ENCODE data around the gene SPAG5.
A peak's percentile ranks its signal among the peaks of the same experiment; 100 is the strongest.
"Not testable (repeated sequence)": the region's sequence is repeated elsewhere in the genome, so short reads cannot be mapped to it uniquely, and the experiment has no call there.

The SPAG5 gene

DNA sequence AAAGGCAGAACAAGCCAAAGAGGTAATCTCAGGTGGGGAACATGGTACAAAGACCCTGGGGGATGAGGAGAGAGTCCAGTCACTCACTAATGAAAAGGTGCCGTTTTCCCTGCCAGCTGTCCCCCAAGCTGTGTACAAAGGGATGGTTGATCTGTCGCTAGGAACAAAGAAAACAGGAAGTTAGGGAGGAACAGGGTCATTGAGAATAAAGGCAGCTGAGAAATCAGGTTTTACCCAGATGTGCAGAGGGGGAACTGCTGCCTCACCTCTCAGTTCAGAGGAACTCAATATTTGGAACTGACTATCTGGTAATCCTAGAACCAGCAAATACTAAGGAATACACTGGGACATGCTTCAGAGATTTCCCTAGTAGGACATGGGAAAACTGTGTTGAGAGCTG lies 13.7 kb upstream of the SPAG5 start:
- Histone ChIP-seq H4K20me1 (ENCODE audit: insufficient read depth, low read length, poor library complexity, severe bottlenecking) (no peaks in the 10 kb centered on the region), H3K36me3 (ENCODE audit: insufficient read depth, low read length) (peaks cover 50% of the 10 kb centered on the region; the same call in 1 of the 2 replicates), H3K4me2 (ENCODE audit: low read depth, low read length, poor library complexity, severe bottlenecking) (no peak overlapping the region), H3K9me2 (replicated peaks; ENCODE audit: low read depth, low read length) (no peaks in the 10 kb centered on the region), H3K4me1 (ENCODE audit: insufficient read depth, low read length, poor library complexity, severe bottlenecking) (no peaks in the 10 kb centered on the region), H3F3A (ENCODE audit: low read depth) (no peaks in the 10 kb centered on the region), H3K79me2 (ENCODE audit: insufficient read depth, low read length) (no peaks in the 10 kb centered on the region), H2AFZ (ENCODE audit: low read length) (no peak overlapping the region), H3K9ac (ENCODE audit: low read depth, low read length, poor library complexity, severe bottlenecking) (no peak overlapping the region), H3K27me3 (ENCODE audit: insufficient read depth, low read length, poor library complexity, severe bottlenecking) (no peaks in the 10 kb centered on the region), H3K9me3 (ENCODE audit: insufficient read depth, low read depth, low read length) (no peaks in the 10 kb centered on the region), H3K4me3 (ENCODE audit: low read length, poor library complexity, severe bottlenecking) (no peak overlapping the region)
- TF ChIP-seq, protein P1, sequence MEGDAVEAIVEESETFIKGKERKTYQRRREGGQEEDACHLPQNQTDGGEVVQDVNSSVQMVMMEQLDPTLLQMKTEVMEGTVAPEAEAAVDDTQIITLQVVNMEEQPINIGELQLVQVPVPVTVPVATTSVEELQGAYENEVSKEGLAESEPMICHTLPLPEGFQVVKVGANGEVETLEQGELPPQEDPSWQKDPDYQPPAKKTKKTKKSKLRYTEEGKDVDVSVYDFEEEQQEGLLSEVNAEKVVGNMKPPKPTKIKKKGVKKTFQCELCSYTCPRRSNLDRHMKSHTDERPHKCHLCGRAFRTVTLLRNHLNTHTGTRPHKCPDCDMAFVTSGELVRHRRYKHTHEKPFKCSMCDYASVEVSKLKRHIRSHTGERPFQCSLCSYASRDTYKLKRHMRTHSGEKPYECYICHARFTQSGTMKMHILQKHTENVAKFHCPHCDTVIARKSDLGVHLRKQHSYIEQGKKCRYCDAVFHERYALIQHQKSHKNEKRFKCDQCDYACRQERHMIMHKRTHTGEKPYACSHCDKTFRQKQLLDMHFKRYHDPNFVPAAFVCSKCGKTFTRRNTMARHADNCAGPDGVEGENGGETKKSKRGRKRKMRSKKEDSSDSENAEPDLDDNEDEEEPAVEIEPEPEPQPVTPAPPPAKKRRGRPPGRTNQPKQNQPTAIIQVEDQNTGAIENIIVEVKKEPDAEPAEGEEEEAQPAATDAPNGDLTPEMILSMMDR (conservative IDR thresholded peaks at IDR 0.05; ENCODE audit: low read length), result no peak

DNA sequence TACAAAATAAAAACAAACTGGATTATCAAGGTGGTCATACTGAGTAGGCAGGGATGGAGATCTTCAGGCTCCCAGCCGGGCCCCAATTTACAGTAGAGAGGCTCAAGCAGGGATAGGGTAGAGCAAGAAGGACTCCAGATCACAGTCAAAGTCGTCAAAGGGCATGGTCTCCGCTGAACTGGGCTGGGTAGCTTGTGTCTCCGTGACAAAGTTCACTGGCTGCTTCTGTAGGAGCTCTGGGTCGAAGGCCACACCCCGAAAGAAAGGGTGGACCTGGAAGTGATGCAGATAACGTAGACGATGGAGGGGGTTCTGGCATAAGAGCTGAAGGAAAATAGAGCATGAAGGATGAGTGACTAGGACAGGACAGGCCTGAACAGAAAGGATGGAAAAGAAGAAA lies 11.6 kb upstream of the SPAG5 start:
- Histone ChIP-seq H3K36me3 (ENCODE audit: insufficient read depth, low read length) (peaks cover 28% of the 10 kb centered on the region; the same call in 1 of the 2 replicates), H3K9me2 (replicated peaks; ENCODE audit: low read depth, low read length) (no peaks in the 10 kb centered on the region)

DNA sequence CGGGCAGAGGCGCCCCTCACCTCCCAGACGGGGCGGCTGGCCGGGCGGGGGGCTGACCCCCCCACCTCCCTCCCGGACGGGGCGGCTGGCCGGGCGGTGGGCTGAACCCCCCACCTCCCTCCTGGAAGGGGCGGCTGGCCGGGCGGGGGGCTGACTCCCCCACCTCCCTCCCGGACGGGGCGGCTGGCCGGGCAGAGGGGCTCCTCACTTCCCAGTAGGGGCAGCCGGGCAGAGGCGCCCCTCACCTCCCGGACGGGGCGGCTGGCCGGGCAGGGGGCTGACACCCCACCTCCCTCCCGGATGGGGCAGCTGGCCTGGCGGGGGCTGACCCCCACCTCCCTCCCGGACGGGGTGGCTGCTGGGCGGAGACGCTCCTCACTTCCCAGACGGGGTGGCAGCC lies 5.2 kb upstream of the SPAG5 start:
- not testable (repeated sequence) for H3K4me2 ChIP-seq (ENCODE audit: low read depth, low read length, poor library complexity, severe bottlenecking); H3K9me3 ChIP-seq (ENCODE audit: insufficient read depth, low read depth, low read length); H3K9me2 ChIP-seq (replicated peaks; ENCODE audit: low read depth, low read length); H3K9ac ChIP-seq (ENCODE audit: low read depth, low read length, poor library complexity, severe bottlenecking); H3F3A ChIP-seq (ENCODE audit: low read depth); H3K79me2 ChIP-seq (ENCODE audit: insufficient read depth, low read length); H2AFZ ChIP-seq (ENCODE audit: low read length); H3K4me1 ChIP-seq (ENCODE audit: insufficient read depth, low read length, poor library complexity, severe bottlenecking); H3K4me3 ChIP-seq (ENCODE audit: low read length, poor library complexity, severe bottlenecking); H3K36me3 ChIP-seq (ENCODE audit: insufficient read depth, low read length); H3K27me3 ChIP-seq (ENCODE audit: insufficient read depth, low read length, poor library complexity, severe bottlenecking); H4K20me1 ChIP-seq (ENCODE audit: insufficient read depth, low read length, poor library complexity, severe bottlenecking)

More for the DNA sequence above, 11.6 kb upstream of the SPAG5 start:
- no peak for TF ChIP-seq EZH2phosphoT487 (IDR thresholded peaks at IDR 0.05; ENCODE audit: borderline replicate concordance)
- TF ChIP-seq, protein P1 (conservative IDR thresholded peaks at IDR 0.05; ENCODE audit: low read length), result no peak
- Histone ChIP-seq H3K9ac (ENCODE audit: low read depth, low read length, poor library complexity, severe bottlenecking) (no peak overlapping the region), H3K4me1 (ENCODE audit: insufficient read depth, low read length, poor library complexity, severe bottlenecking) (no peaks in the 10 kb centered on the region), H3K79me2 (ENCODE audit: insufficient read depth, low read length) (no peaks in the 10 kb centered on the region), H4K20me1 (ENCODE audit: insufficient read depth, low read length, poor library complexity, severe bottlenecking) (no peaks in the 10 kb centered on the region), H2AFZ (ENCODE audit: low read length) (no peak overlapping the region), H3F3A (ENCODE audit: low read depth) (no peaks in the 10 kb centered on the region), H3K4me3 (ENCODE audit: low read length, poor library complexity, severe bottlenecking) (no peak overlapping the region), H3K4me2 (ENCODE audit: low read depth, low read length, poor library complexity, severe bottlenecking) (no peak overlapping the region), H3K9me3 (ENCODE audit: insufficient read depth, low read depth, low read length) (no peaks in the 10 kb centered on the region), H3K27me3 (ENCODE audit: insufficient read depth, low read length, poor library complexity, severe bottlenecking) (no peaks in the 10 kb centered on the region)

DNA sequence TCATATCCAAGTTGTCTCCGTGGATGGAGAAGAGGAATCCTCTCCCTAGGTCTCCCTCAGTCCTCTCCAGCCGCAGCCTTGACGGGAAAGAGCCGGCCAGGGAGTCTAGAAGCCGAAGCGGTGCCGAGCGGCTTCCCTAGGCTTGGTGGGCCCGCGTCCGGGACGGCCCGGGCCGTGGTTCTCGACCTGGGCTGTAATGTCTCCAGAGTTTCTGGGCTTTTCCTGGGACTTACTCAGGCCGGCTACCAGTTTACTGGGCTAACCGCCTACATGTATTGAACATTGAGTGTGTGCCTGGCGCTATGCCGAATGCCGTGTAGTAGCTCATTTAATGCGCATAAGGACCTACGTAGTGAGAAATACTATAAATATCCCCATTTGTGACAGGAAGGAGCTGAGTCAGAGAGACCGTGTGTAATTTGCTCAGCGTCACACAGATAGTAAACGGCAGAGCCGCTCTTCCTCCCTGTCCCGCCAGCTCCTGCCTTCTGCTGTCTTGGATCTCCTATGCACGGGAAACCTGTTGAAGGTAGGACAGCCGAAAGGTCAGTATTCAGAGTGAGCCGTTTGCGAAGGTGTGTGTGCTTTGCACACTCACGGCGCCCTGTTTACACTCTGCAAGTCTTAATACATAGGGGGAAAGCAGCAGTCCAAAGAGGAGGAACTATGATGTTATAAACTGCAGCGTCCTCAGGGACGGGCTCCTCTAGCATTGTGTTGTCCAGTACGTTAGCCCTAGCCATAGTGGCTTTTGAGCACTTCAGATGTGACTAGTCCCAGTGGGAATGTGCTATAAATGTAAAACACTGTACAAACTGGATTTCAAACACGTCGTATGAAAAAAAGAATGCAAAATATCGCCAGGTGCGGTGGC lies 723 bp upstream of the SPAG5 start:
- Histone ChIP-seq H3K9me3 (ENCODE audit: insufficient read depth, low read depth, low read length) (no peaks in the 10 kb centered on the region), H2AFZ (ENCODE audit: low read length) (peak overlapping the region; percentile 68), H3K9ac (ENCODE audit: low read depth, low read length, poor library complexity, severe bottlenecking) (peak overlapping the region; percentile 95), H3K79me2 (ENCODE audit: insufficient read depth, low read length) (peaks cover 38% of the 10 kb centered on the region), H3K9me2 (replicated peaks; ENCODE audit: low read depth, low read length) (no peaks in the 10 kb centered on the region), H3F3A (ENCODE audit: low read depth) (no peaks in the 10 kb centered on the region), H3K4me3 (ENCODE audit: low read length, poor library complexity, severe bottlenecking) (peak overlapping the region; percentile 95), H3K36me3 (ENCODE audit: insufficient read depth, low read length) (no peaks in the 10 kb centered on the region), H3K4me1 (ENCODE audit: insufficient read depth, low read length, poor library complexity, severe bottlenecking) (peaks cover 19% of the 10 kb centered on the region), H4K20me1 (ENCODE audit: insufficient read depth, low read length, poor library complexity, severe bottlenecking) (no peaks in the 10 kb centered on the region), H3K4me2 (ENCODE audit: low read depth, low read length, poor library complexity, severe bottlenecking) (peak overlapping the region; percentile 93), H3K27me3 (ENCODE audit: insufficient read depth, low read length, poor library complexity, severe bottlenecking) (no peaks in the 10 kb centered on the region)
- TF ChIP-seq EZH2phosphoT487 (IDR thresholded peaks at IDR 0.05; ENCODE audit: borderline replicate concordance), result no peak
- TF ChIP-seq, protein P1 (conservative IDR thresholded peaks at IDR 0.05; ENCODE audit: low read length), result no peak
